CD14-positive monocyte (primary cell): ENCODE results near the gene F2RL1. TPM values are rescaled to one million over a fixed set of nuclear protein-coding genes. Genes with fewer than 3 reads are reported as not detected.
"Not testable (repeated sequence)": the region's sequence is repeated elsewhere in the genome, so short reads cannot be mapped to it uniquely, and the experiment has no call there.

ENCODE experiments used
- DNase-seq, 3 donors: peaks; one replicate each; pipeline ENCODE4 v3.0.0-alpha.2; 2011 to 2022
- H2AFZ ChIP-seq: 2 replicates; pipeline ENCODE4 v1.6.0; 2012; ENCODE audit warnings: mild to moderate bottlenecking, low read depth, low read length, inconsistent platforms; ENCODE audit not compliant: insufficient read depth, poor library complexity, severe bottlenecking
- H3K27ac ChIP-seq, 2 donors: 1 replicate in 1 of 2; 2 replicates in 1 of 2; pipeline ENCODE4 v1.5.1; 2012 to 2013; ENCODE audit warnings: low read length in 2 of 2, control low read depth in 1 of 2, inconsistent platforms in 1 of 2, low read depth in 1 of 2, mild to moderate bottlenecking in 1 of 2
- H3K27me3 ChIP-seq, 2 donors: one replicate each; pipeline versions ENCODE4 v1.6.0 to v1.6.1; 2011 to 2013; ENCODE audit warnings: low read length in 2 of 2; ENCODE audit not compliant: control insufficient read depth in 2 of 2, insufficient read depth in 2 of 2
- H3K36me3 ChIP-seq, 2 donors: replicated peaks in 1 of 2; 1 replicate in 1 of 2; 2 replicates in 1 of 2; pipeline versions ENCODE4 v1.5.1 to v1.6.1; 2012 to 2013; ENCODE audit warnings: low read length in 2 of 2, control low read depth in 1 of 2, inconsistent platforms in 1 of 2, mild to moderate bottlenecking in 1 of 2; ENCODE audit not compliant: insufficient read depth in 2 of 2, control insufficient read depth in 1 of 2
- H3K4me1 ChIP-seq, 2 donors: 1 replicate in 1 of 2; 2 replicates in 1 of 2; pipeline versions ENCODE4 v1.5.1 to v1.6.1; 2012 to 2013; ENCODE audit warnings: low read length in 2 of 2, control low read depth in 1 of 2, inconsistent platforms in 1 of 2, mild to moderate bottlenecking in 1 of 2, moderate library complexity in 1 of 2; ENCODE audit not compliant: insufficient read depth in 2 of 2, control insufficient read depth in 1 of 2
- H3K4me2 ChIP-seq: replicated peaks from 2 replicates; pipeline ENCODE3; 2012; ENCODE audit warnings: low read length, moderate library complexity, mild to moderate bottlenecking; ENCODE audit not compliant: poor library complexity, severe bottlenecking; ENCODE audit errors: extremely low read depth
- H3K4me3 ChIP-seq, 3 experiments: fragments of 200-600 bp in 1 of 3; sonication (generic) in 1 of 3; replicated peaks in 1 of 3; 1 replicate in 2 of 3; 2 replicates in 1 of 3; pipeline ENCODE4 v1.5.1; 2011 to 2013; ENCODE audit warnings: low read length in 3 of 3, mild to moderate bottlenecking in 3 of 3, control low read depth in 2 of 3, low read depth in 2 of 3, inconsistent platforms in 1 of 3, moderate library complexity in 1 of 3
- H3K79me2 ChIP-seq: 2 replicates; pipeline ENCODE4 v1.6.0; 2012; ENCODE audit warnings: mild to moderate bottlenecking, control low read depth, inconsistent platforms, low read length, moderate library complexity; ENCODE audit not compliant: insufficient read depth
- H3K9ac ChIP-seq: 2 replicates; pipeline ENCODE4 v1.6.0; 2017; ENCODE audit warnings: low read length, mild to moderate bottlenecking; ENCODE audit not compliant: insufficient read depth, poor library complexity, severe bottlenecking
- H3K9me3 ChIP-seq, 2 donors: replicated peaks in 1 of 2; 1 replicate in 1 of 2; 2 replicates in 1 of 2; pipeline versions ENCODE4 v1.5.1 to v1.6.1; 2012 to 2013; ENCODE audit warnings: low read length in 2 of 2, control low read depth in 1 of 2; ENCODE audit not compliant: control insufficient read depth in 1 of 2, insufficient read depth in 1 of 2
- H4K20me1 ChIP-seq: 2 replicates; pipeline ENCODE4 v1.6.0; 2012; ENCODE audit warnings: mild to moderate bottlenecking, low read length, control low read depth, moderate library complexity; ENCODE audit not compliant: insufficient read depth
- H3K27ac Mint-ChIP-seq, 7 donors: one replicate each; pipeline ENCODE4 v1.8.0; 2020; ENCODE audit warnings: mild to moderate bottlenecking in 7 of 7, mixed read lengths in 7 of 7, moderate library complexity in 6 of 7, inconsistent platforms in 2 of 7
- H3K27me3 Mint-ChIP-seq, 3 donors: one replicate each; pipeline ENCODE4 v1.8.0; 2021 to 2022; ENCODE audit warnings: low read depth in 3 of 3, mild to moderate bottlenecking in 3 of 3, mixed read lengths in 3 of 3, moderate library complexity in 3 of 3, inconsistent platforms in 1 of 3
- H3K36me3 Mint-ChIP-seq, 2 donors: one replicate each; pipeline ENCODE4 v1.8.0; 2020; ENCODE audit warnings: mixed read lengths in 2 of 2, inconsistent platforms in 1 of 2, mild to moderate bottlenecking in 1 of 2
- H3K4me1 Mint-ChIP-seq: one replicate; pipeline ENCODE4 v1.8.0; 2020; ENCODE audit warnings: mild to moderate bottlenecking, mixed read lengths
- H3K4me3 Mint-ChIP-seq, 2 donors: one replicate each; pipeline ENCODE4 v1.8.0; 2020; ENCODE audit warnings: mild to moderate bottlenecking in 2 of 2, mixed read lengths in 2 of 2, moderate library complexity in 1 of 2
- H3K9me3 Mint-ChIP-seq, 7 donors: one replicate each; pipeline ENCODE4 v1.8.0; 2020 to 2022; ENCODE audit warnings: mixed read lengths in 7 of 7, mild to moderate bottlenecking in 6 of 7, moderate library complexity in 6 of 7, inconsistent platforms in 2 of 7
- WGBS: methylation state at CpG from one replicate; pipeline ENCODE4 v1.1.5; 2013; ENCODE audit warnings: missing lambda C conversion rate; ENCODE audit not compliant: insufficient coverage; 5-methylcytosine and 5-hydroxymethylcytosine counted together
- intact Hi-C, 2 donors: fragments of 100-400 bp; cut with micrococcal nuclease; formaldehyde crosslinking; loops; one replicate each; pipeline versions ENCODE4 v1.15.0 to v1.15.1; 2023
- polyA plus RNA-seq, 3 donors: library from polyadenylated mRNA; depleted of rRNA in 1 of 3; unstranded in 2 of 3; stranded (reverse) in 1 of 3; fragments of 300-500 nt in 2 of 3; fragments of >200 nt in 1 of 3; fragmentation: Illumina TruSeq in 2 of 3; gene quantifications; 1 replicate in 2 of 3; 2 replicates in 1 of 3; pipeline ENCODE4 v1.2.3, GENCODE V29; 2012 to 2021
- TF ChIP-seq, protein P1 (sequence below): fragments of 200-600 bp; IDR thresholded peaks from one replicate; pipeline ENCODE4 v1.8.0; 2022; ENCODE audit warnings: antibody characterized with exemption, mild to moderate bottlenecking

F2RL1 gene
- polyA plus RNA-seq, 3 donors, result 2.5 to 23.9 (median 11.4) TPM

DNA sequence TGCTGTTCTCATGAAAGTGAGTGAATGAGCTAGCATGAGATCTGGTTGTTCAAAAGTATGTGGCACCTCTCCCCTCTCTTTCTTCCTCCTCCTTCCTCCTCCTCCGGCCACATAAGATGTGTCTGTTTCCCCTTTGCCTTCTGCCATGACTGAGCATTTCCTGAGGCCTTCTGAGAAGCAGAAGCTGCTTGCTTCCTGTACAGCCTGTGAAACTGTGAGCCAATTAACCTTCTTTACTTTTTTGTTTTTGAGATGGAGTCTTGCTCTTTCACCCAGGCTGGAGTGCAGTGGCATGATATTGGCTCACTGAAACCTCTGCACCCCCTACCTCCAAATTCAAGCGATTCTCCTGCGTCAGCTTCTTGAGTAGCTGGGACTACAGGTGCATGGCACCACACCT, 37.1 kb downstream of the F2RL1 start:
- Histone ChIP-seq H3K4me3 (peak overlapping the region in 1 of 3 experiments; percentile 75), H4K20me1 (no peaks in the 10 kb centered on the region), H3K36me3 (no peaks in the 10 kb centered on the region), H3K9me3 (peaks cover 0 to 3% of the 10 kb centered on the region in 2 donors), H3K4me2 (peak overlapping the region; percentile 51), H3K79me2 (peaks cover 81% of the 10 kb centered on the region), H3K4me1 (peaks cover 97 to 100% of the 10 kb centered on the region in 2 donors), H3K27me3 (no peaks in the 10 kb centered on the region), H3K9ac (peak overlapping the region; percentile 12), H2AFZ (no peak overlapping the region), H3K27ac (peak overlapping the region; percentile 84 to 86)
- Mint-ChIP-seq H3K9me3 (peaks cover 5 to 10% (median 7%) of the 10 kb centered on the region in 7 donors), H3K4me3 (peak overlapping the region; percentile 38 to 76), H3K27me3 (no peaks in the 10 kb centered on the region), H3K27ac (peak overlapping the region; percentile 89 to 98 (median 92)), H3K36me3 (peaks cover 15 to 30% of the 10 kb centered on the region in 2 donors), H3K4me1 (peaks cover 91% of the 10 kb centered on the region)
- WGBS, result 0% methylated on average over 1 of the region's 3 CpGs
- peak; percentile 81 to 90 (median 86) for DNase-seq
- TF ChIP-seq, protein P1, sequence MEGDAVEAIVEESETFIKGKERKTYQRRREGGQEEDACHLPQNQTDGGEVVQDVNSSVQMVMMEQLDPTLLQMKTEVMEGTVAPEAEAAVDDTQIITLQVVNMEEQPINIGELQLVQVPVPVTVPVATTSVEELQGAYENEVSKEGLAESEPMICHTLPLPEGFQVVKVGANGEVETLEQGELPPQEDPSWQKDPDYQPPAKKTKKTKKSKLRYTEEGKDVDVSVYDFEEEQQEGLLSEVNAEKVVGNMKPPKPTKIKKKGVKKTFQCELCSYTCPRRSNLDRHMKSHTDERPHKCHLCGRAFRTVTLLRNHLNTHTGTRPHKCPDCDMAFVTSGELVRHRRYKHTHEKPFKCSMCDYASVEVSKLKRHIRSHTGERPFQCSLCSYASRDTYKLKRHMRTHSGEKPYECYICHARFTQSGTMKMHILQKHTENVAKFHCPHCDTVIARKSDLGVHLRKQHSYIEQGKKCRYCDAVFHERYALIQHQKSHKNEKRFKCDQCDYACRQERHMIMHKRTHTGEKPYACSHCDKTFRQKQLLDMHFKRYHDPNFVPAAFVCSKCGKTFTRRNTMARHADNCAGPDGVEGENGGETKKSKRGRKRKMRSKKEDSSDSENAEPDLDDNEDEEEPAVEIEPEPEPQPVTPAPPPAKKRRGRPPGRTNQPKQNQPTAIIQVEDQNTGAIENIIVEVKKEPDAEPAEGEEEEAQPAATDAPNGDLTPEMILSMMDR, result no peak
- intact Hi-C loops, result no loop called here

DNA sequence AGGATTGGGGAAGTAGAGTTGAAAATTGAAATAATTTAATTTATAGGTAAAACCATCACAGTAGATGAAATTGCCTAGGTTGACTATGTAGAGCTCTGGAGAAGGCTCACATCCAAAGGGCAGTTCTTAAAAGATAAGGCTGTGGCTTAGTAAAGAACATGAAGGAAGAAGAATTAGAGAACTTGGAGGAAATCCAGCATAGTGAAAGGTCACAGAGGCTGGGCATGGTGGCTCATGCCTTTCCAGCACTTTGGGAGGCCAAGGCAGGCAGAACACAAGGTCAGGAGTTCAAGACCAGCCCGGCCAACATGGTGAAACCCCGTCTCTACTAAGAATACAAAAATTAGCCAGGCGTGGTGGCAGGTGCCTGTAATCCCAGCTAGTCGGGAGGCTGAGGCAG, 38.0 kb downstream of the F2RL1 start:
- peak in 2 of 3 donors; percentile 38 to 56 for DNase-seq
- Histone ChIP-seq H3K9ac (peak overlapping the region; percentile 12), H3K4me3 (peak overlapping the region in 1 of 3 experiments; percentile 75), H3K79me2 (peaks cover 85% of the 10 kb centered on the region), H3K27ac (peak overlapping the region; percentile 84 to 86), H3K4me2 (peak overlapping the region; percentile 51), H3K4me1 (peaks cover 90 to 93% of the 10 kb centered on the region in 2 donors)
- WGBS, result no CpG with 5 or more reads among the region's 4 CpGs
- intact Hi-C loops, H3K9me3 ChIP-seq, H3K27me3 Mint-ChIP-seq, H3K27me3 ChIP-seq, H4K20me1 ChIP-seq, H3K36me3 ChIP-seq, H2AFZ ChIP-seq: not testable (repeated sequence)
- Mint-ChIP-seq H3K27ac (peak overlapping the region; percentile 89 to 98 (median 92)), H3K9me3 (peaks cover 5 to 10% (median 7%) of the 10 kb centered on the region in 7 donors), H3K4me3 (peak overlapping the region; percentile 20 to 70), H3K4me1 (peaks cover 85% of the 10 kb centered on the region), H3K36me3 (peaks cover 16 to 38% of the 10 kb centered on the region in 2 donors)
